SH-SY5Y (cell line): ENCODE data around the gene USP6NL.

ENCODE experiments used
- GATA2 ChIP-seq: IDR thresholded peaks from 2 replicates; pipeline ENCODE4 v1.6.1; 2011; ENCODE audit warnings: mild to moderate bottlenecking, low read depth, low read length
- GATA3 ChIP-seq: IDR thresholded peaks from 2 replicates; pipeline ENCODE4 v1.6.1; 2011; ENCODE audit warnings: low read depth, mild to moderate bottlenecking, low read length, moderate library complexity

- no peak for TF ChIP-seq GATA2
- TF ChIP-seq GATA3, result no peak
Observed at GRCh38 chr10:11586170-11586569, 25.3 kb downstream of the USP6NL start.
